Measurements from ENCODE around the gene MFSD1. TPM values are rescaled to one million over a fixed set of nuclear protein-coding genes. Genes with fewer than 3 reads are reported as not detected.

Gene MFSD1
- total RNA-seq, 1 experiment from 2014 or later: 38.6 TPM

- no TSS peak for BruUV-seq (replicated peaks)
- POLR2A ChIA-PET (ENCODE audit: unreplicated experiment): no interaction called here
- H2AFZ ChIP-seq: no peak overlapping the region
- TF ChIP-seq CTCF (conservative IDR thresholded peaks at IDR 0.05) (no peak), EZH2 (IDR thresholded peaks at IDR 0.05; ENCODE audit: low read depth) (no peak)
- H3K4me1 ChIP-seq (replicated peaks; ENCODE audit: insufficient read depth): no peaks in the 10 kb centered on the region
- H3K36me3 ChIP-seq (ENCODE audit: low read depth): peaks cover 14% of the 10 kb centered on the region; the same call in 1 of the 2 replicates
- H3K4me3 ChIP-seq: no peak overlapping the region
- CTCF ChIA-PET: no interaction called here
- no peaks in the 10 kb centered on the region for H3K27me3 ChIP-seq (ENCODE audit: insufficient read depth, low read depth)
- no peaks in the 10 kb centered on the region for H3K9me2 ChIP-seq (ENCODE audit: insufficient read depth)
- intact Hi-C loops (cut with micrococcal nuclease; ENCODE audit: unreplicated experiment): no loop called here
- H3K27ac ChIP-seq: no peak overlapping the region
- no peaks in the 10 kb centered on the region for H3F3A ChIP-seq (ENCODE audit: insufficient read depth, low read depth)
- H3K9me3 ChIP-seq (ENCODE audit: insufficient read depth, low read depth): no peaks in the 10 kb centered on the region
- H4K20me1 ChIP-seq (ENCODE audit: insufficient read depth): peaks cover 8% of the 10 kb centered on the region; the same call in 1 of the 2 replicates
- no peak overlapping the region for H3K4me2 ChIP-seq
- DNase-seq: no peak
- H3K79me2 ChIP-seq (ENCODE audit: low read depth): no peaks in the 10 kb centered on the region
These were observed 18.7 kb downstream of the MFSD1 start for GRCh38 chr3:158820521-158820920.

- no peaks in the 10 kb centered on the region for H3K27me3 ChIP-seq (ENCODE audit: insufficient read depth, low read depth)
- H3F3A ChIP-seq (ENCODE audit: insufficient read depth, low read depth): no peaks in the 10 kb centered on the region
- H3K4me3 ChIP-seq: no peak overlapping the region
- H3K4me1 ChIP-seq (replicated peaks; ENCODE audit: insufficient read depth): no peaks in the 10 kb centered on the region
- TF ChIP-seq CTCF (conservative IDR thresholded peaks at IDR 0.05) (no peak), EZH2 (IDR thresholded peaks at IDR 0.05; ENCODE audit: low read depth) (no peak)
- peaks cover 14% of the 10 kb centered on the region; the same call in 1 of the 2 replicates for H3K36me3 ChIP-seq (ENCODE audit: low read depth)
- POLR2A ChIA-PET (ENCODE audit: unreplicated experiment): no interaction called here
- no peaks in the 10 kb centered on the region for H3K79me2 ChIP-seq (ENCODE audit: low read depth)
- CTCF ChIA-PET: no interaction called here
- no peak overlapping the region for H2AFZ ChIP-seq
- no peak for DNase-seq
- intact Hi-C loops (cut with micrococcal nuclease; ENCODE audit: unreplicated experiment): no loop called here
- H3K9me2 ChIP-seq (ENCODE audit: insufficient read depth): no peaks in the 10 kb centered on the region
- H3K27ac ChIP-seq: no peak overlapping the region
- no peak overlapping the region for H3K4me2 ChIP-seq
- no TSS peak for BruUV-seq (replicated peaks)
- peaks cover 8% of the 10 kb centered on the region; the same call in 1 of the 2 replicates for H4K20me1 ChIP-seq (ENCODE audit: insufficient read depth)
- H3K9me3 ChIP-seq (ENCODE audit: insufficient read depth, low read depth): no peaks in the 10 kb centered on the region
These were observed 20.0 kb downstream of the MFSD1 start for GRCh38 chr3:158821847-158822246.

DNA sequence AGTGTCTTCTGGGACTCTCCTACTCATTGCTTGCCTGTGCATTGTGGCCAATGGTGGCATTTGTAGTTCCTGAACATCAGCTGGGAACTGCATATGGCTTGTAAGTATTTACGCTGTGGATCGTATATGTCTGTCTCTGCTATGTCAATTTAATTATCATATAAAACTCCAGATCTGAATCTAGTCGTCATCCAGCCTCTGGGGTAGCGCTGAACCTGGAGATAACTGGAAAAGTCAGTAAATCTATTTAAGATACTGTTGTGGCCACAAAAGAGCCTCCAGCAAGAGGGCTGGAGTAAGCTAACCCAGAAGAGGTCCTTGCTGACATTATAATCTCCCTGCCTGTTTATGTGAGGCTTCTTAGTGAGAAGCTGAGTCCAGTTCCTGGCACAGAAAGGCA lies 21.6 kb downstream of the MFSD1 start:
- DNase-seq: no peak
- peaks cover 8% of the 10 kb centered on the region; the same call in 1 of the 2 replicates for H4K20me1 ChIP-seq (ENCODE audit: insufficient read depth)
- TF ChIP-seq EZH2 (IDR thresholded peaks at IDR 0.05; ENCODE audit: low read depth) (no peak), CTCF (conservative IDR thresholded peaks at IDR 0.05) (no peak)
- ChIA-PET CTCF (no interaction called here), POLR2A (ENCODE audit: unreplicated experiment) (no interaction called here)
- H3K36me3 ChIP-seq (ENCODE audit: low read depth): peaks cover 14% of the 10 kb centered on the region; the same call in 1 of the 2 replicates
- H3K9me2 ChIP-seq (ENCODE audit: insufficient read depth): no peaks in the 10 kb centered on the region
- H3K9me3 ChIP-seq (ENCODE audit: insufficient read depth, low read depth): no peaks in the 10 kb centered on the region
- no peak overlapping the region for H3K27ac ChIP-seq
- BruUV-seq (replicated peaks): no TSS peak
- H2AFZ ChIP-seq: no peak overlapping the region
- intact Hi-C loops (cut with micrococcal nuclease; ENCODE audit: unreplicated experiment): no loop called here
- no peak overlapping the region for H3K4me2 ChIP-seq
- no peaks in the 10 kb centered on the region for H3K27me3 ChIP-seq (ENCODE audit: insufficient read depth, low read depth)
- H3K4me3 ChIP-seq: no peak overlapping the region
- H3F3A ChIP-seq (ENCODE audit: insufficient read depth, low read depth): no peaks in the 10 kb centered on the region
- no peaks in the 10 kb centered on the region for H3K79me2 ChIP-seq (ENCODE audit: low read depth)
- no peaks in the 10 kb centered on the region for H3K4me1 ChIP-seq (replicated peaks; ENCODE audit: insufficient read depth)

Measured in PC-9 (cell line).